Measurements from ENCODE around the gene OLFML3.

OLFML3 gene

DNA sequence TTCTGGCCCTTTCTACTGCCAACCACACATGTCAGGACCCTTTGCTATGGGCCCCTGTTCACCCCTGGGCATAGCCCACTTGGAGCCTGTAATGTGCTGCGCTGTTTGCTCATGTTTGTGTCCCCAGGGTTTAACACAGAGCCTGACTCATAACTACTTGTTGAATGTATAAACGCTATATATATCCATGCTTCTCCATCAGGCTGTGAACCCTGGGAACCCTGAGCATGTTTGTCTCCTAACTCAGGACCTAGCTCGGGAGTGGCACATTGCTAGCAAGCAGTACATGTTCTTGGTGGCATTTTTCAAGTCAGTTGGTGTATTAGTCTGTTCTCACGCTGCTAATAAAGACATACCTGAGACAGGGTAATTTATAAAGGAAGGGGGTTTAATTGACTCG is 8.0 kb downstream of the OLFML3 start:
- Histone ChIP-seq H3K4me2 (ENCODE audit: low read depth, low read length, poor library complexity, severe bottlenecking) (no peak overlapping the region), H3K79me2 (ENCODE audit: insufficient read depth, low read length) (no peaks in the 10 kb centered on the region), H4K20me1 (ENCODE audit: insufficient read depth, low read length, poor library complexity, severe bottlenecking) (no peaks in the 10 kb centered on the region), H3K9me2 (replicated peaks; ENCODE audit: low read depth, low read length) (no peaks in the 10 kb centered on the region), H3K36me3 (ENCODE audit: insufficient read depth, low read length) (no peaks in the 10 kb centered on the region), H3F3A (ENCODE audit: low read depth) (no peaks in the 10 kb centered on the region), H2AFZ (ENCODE audit: low read length) (no peak overlapping the region), H3K9me3 (ENCODE audit: insufficient read depth, low read depth, low read length) (no peaks in the 10 kb centered on the region), H3K9ac (ENCODE audit: low read depth, low read length, poor library complexity, severe bottlenecking) (no peak overlapping the region), H3K27me3 (ENCODE audit: insufficient read depth, low read length, poor library complexity, severe bottlenecking) (no peaks in the 10 kb centered on the region), H3K4me3 (ENCODE audit: low read length, poor library complexity, severe bottlenecking) (no peak overlapping the region), H3K4me1 (ENCODE audit: insufficient read depth, low read length, poor library complexity, severe bottlenecking) (no peaks in the 10 kb centered on the region)
- no peak for TF ChIP-seq EZH2phosphoT487 (IDR thresholded peaks at IDR 0.05; ENCODE audit: borderline replicate concordance)
- TF ChIP-seq, protein P1, sequence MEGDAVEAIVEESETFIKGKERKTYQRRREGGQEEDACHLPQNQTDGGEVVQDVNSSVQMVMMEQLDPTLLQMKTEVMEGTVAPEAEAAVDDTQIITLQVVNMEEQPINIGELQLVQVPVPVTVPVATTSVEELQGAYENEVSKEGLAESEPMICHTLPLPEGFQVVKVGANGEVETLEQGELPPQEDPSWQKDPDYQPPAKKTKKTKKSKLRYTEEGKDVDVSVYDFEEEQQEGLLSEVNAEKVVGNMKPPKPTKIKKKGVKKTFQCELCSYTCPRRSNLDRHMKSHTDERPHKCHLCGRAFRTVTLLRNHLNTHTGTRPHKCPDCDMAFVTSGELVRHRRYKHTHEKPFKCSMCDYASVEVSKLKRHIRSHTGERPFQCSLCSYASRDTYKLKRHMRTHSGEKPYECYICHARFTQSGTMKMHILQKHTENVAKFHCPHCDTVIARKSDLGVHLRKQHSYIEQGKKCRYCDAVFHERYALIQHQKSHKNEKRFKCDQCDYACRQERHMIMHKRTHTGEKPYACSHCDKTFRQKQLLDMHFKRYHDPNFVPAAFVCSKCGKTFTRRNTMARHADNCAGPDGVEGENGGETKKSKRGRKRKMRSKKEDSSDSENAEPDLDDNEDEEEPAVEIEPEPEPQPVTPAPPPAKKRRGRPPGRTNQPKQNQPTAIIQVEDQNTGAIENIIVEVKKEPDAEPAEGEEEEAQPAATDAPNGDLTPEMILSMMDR (conservative IDR thresholded peaks at IDR 0.05; ENCODE audit: low read length): no peak

DNA sequence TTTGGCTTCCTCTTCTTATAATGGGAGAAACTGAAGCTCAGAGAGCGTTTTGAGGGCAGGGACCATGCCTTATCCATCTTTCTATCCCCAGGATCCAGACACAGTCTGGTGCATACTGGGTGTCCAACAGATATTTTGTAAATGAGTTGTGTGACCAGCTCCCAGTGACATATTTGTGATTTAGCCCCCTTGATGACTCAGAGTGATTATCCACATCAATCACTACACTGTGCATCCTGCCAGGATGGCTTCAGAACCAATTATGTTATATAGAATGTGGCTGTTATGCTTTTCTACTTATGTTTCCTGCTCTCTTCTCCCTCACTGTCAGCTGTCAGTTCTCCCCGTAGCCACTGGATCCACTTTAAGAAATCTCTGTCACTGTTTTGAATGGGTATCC is 11.3 kb downstream of the OLFML3 start:
- no peaks in the 10 kb centered on the region for H4K20me1 ChIP-seq (ENCODE audit: insufficient read depth, low read length, poor library complexity, severe bottlenecking)
- no peaks in the 10 kb centered on the region for H3K27me3 ChIP-seq (ENCODE audit: insufficient read depth, low read length, poor library complexity, severe bottlenecking)
- TF ChIP-seq, protein P1 (conservative IDR thresholded peaks at IDR 0.05; ENCODE audit: low read length): no peak
- TF ChIP-seq EZH2phosphoT487 (IDR thresholded peaks at IDR 0.05; ENCODE audit: borderline replicate concordance): no peak
- no peaks in the 10 kb centered on the region for H3K9me2 ChIP-seq (replicated peaks; ENCODE audit: low read depth, low read length)
- no peak overlapping the region for H2AFZ ChIP-seq (ENCODE audit: low read length)
- H3F3A ChIP-seq (ENCODE audit: low read depth): no peaks in the 10 kb centered on the region
- no peak overlapping the region for H3K9ac ChIP-seq (ENCODE audit: low read depth, low read length, poor library complexity, severe bottlenecking)
- no peaks in the 10 kb centered on the region for H3K4me1 ChIP-seq (ENCODE audit: insufficient read depth, low read length, poor library complexity, severe bottlenecking)
- peaks cover 8% of the 10 kb centered on the region; the same call in 1 of the 2 replicates for H3K9me3 ChIP-seq (ENCODE audit: insufficient read depth, low read depth, low read length)
- H3K36me3 ChIP-seq (ENCODE audit: insufficient read depth, low read length): no peaks in the 10 kb centered on the region
- no peaks in the 10 kb centered on the region for H3K79me2 ChIP-seq (ENCODE audit: insufficient read depth, low read length)
- no peak overlapping the region for H3K4me2 ChIP-seq (ENCODE audit: low read depth, low read length, poor library complexity, severe bottlenecking)
- H3K4me3 ChIP-seq (ENCODE audit: low read length, poor library complexity, severe bottlenecking): no peak overlapping the region

DNA sequence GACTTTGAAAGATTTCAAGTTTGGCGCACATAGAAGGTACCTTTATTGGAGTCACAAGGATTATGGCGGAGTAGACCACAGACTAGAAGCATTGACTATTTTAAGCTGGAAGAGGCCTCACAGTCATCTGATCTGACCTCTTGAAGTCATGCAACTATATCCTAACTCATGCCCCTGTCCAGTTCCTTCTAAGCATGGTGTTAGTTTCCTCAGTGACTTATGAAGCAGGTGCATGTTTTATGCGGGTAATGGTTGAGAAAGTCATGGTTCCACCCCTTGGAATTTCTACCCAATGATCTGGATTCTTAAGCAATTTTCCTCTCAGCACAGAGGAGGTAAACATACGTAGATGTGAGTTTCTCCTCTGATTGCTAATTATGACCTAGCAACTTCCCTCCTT is 11.7 kb downstream of the OLFML3 start:
- no peak for TF ChIP-seq EZH2phosphoT487 (IDR thresholded peaks at IDR 0.05; ENCODE audit: borderline replicate concordance)
- TF ChIP-seq, protein P1 (conservative IDR thresholded peaks at IDR 0.05; ENCODE audit: low read length): no peak
- no peaks in the 10 kb centered on the region for H3K36me3 ChIP-seq (ENCODE audit: insufficient read depth, low read length)
- no peak overlapping the region for H3K4me2 ChIP-seq (ENCODE audit: low read depth, low read length, poor library complexity, severe bottlenecking)
- no peak overlapping the region for H3K4me3 ChIP-seq (ENCODE audit: low read length, poor library complexity, severe bottlenecking)
- peaks cover 8% of the 10 kb centered on the region; the same call in 1 of the 2 replicates for H3K9me3 ChIP-seq (ENCODE audit: insufficient read depth, low read depth, low read length)
- no peak overlapping the region for H3K9ac ChIP-seq (ENCODE audit: low read depth, low read length, poor library complexity, severe bottlenecking)
- no peaks in the 10 kb centered on the region for H3F3A ChIP-seq (ENCODE audit: low read depth)
- no peaks in the 10 kb centered on the region for H3K27me3 ChIP-seq (ENCODE audit: insufficient read depth, low read length, poor library complexity, severe bottlenecking)
- H4K20me1 ChIP-seq (ENCODE audit: insufficient read depth, low read length, poor library complexity, severe bottlenecking): no peaks in the 10 kb centered on the region
- H3K9me2 ChIP-seq (replicated peaks; ENCODE audit: low read depth, low read length): no peaks in the 10 kb centered on the region
- no peak overlapping the region for H2AFZ ChIP-seq (ENCODE audit: low read length)
- H3K79me2 ChIP-seq (ENCODE audit: insufficient read depth, low read length): no peaks in the 10 kb centered on the region
- H3K4me1 ChIP-seq (ENCODE audit: insufficient read depth, low read length, poor library complexity, severe bottlenecking): no peaks in the 10 kb centered on the region

Data from Loucy (cell line).